HepG2 (cell line): ENCODE results near the gene DNAJC11. TPM values are rescaled to one million over a fixed set of nuclear protein-coding genes. Genes with fewer than 3 reads are reported as not detected.

Experiments
- ATAC-seq: fragments of 200-7000 bp; cut with Tn5 transposase; 3 replicates; pipeline ENCODE4 v1.9.1; 2020; ENCODE audit warnings: mild to moderate bottlenecking, moderate library complexity
- BruUV-seq: library from RNA; stranded (reverse); fragments of 400-500 nt; replicated peaks from 2 replicates; lab custom pipeline; 2021; lab: Mats Ljungman, UMichigan
- CTCF ChIA-PET: fragments of 300-600 bp; formaldehyde crosslinking; extraction: SDS; loops from one replicate; lab custom pipeline; 2021; ENCODE audit warnings: low total read pairs, inconsistent platforms, low intra/inter-chr PET ratio; lab: Yijun Ruan, JAX
- POLR2A ChIA-PET: fragments of 350-600 bp; sonication (Branson Sonifier 250); formaldehyde crosslinking; loops from one replicate; lab custom pipeline; 2020; ENCODE audit warnings: antibody characterized with exemption, inconsistent platforms; lab: Yijun Ruan, JAX
- DNase-seq: peaks from one replicate; pipeline ENCODE4 v3.0.0-alpha.2; 2015; ENCODE audit warnings: low spot score
- FAIRE-seq: peaks from 3 replicates; lab custom pipeline; 2011; peaks lifted over from hg19 to GRCh38; lab: Jason Lieb, UNC
- H2AFZ ChIP-seq: one replicate; pipeline ENCODE4 v1.6.1; 2011; ENCODE audit warnings: low read length, inconsistent platforms
- H3K27ac ChIP-seq: fragments of 300-600 bp; 3 replicates; pipeline ENCODE4 v1.8.0; 2011; ENCODE audit warnings: mixed run types, mild to moderate bottlenecking, mixed read lengths, low read length, inconsistent platforms; ENCODE audit not compliant: insufficient read depth; ENCODE audit errors: extremely low read length
- H3K27me3 ChIP-seq, 2 experiments: fragments of 200-600 bp in 1 of 2; 2 replicates in 1 of 2; 3 replicates in 1 of 2; pipeline versions ENCODE4 v1.6.0 to v1.8.0; 2011; ENCODE audit warnings: low read length in 2 of 2, mild to moderate bottlenecking in 2 of 2, moderate library complexity in 2 of 2, inconsistent platforms in 1 of 2; ENCODE audit not compliant: insufficient read depth in 2 of 2, control insufficient read depth in 1 of 2
- H3K36me3 ChIP-seq, 2 experiments: fragments of 200-600 bp in 1 of 2; replicated peaks in 1 of 2; 2 replicates in 1 of 2; 3 replicates in 1 of 2; pipeline versions ENCODE4 v1.5.1 to v1.8.0; 2011; ENCODE audit warnings: low read length in 2 of 2, inconsistent platforms in 1 of 2; ENCODE audit not compliant: insufficient read depth in 2 of 2, control insufficient read depth in 1 of 2
- H3K4me1 ChIP-seq: 2 replicates; pipeline ENCODE4 v1.5.1; 2012; ENCODE audit warnings: low read length, inconsistent platforms; ENCODE audit not compliant: insufficient read depth
- H3K4me2 ChIP-seq: 2 replicates; pipeline ENCODE4 v1.6.0; 2011; ENCODE audit warnings: low read depth, low read length, inconsistent platforms
- H3K4me3 ChIP-seq, 3 experiments: fragments of 200-600 bp in 1 of 3; sonication (generic), shearing (Covaris generic) in 1 of 3; replicated peaks in 1 of 3; 2 replicates each; pipeline ENCODE4 v1.5.1; 2011 to 2016; ENCODE audit warnings: low read length in 3 of 3, inconsistent platforms in 2 of 3, low read depth in 2 of 3, mild to moderate bottlenecking in 2 of 3, control low read depth in 1 of 3, mixed read lengths in 1 of 3; ENCODE audit not compliant: insufficient read depth in 1 of 3
- H3K79me2 ChIP-seq: one replicate; pipeline ENCODE4 v1.6.1; 2011; ENCODE audit warnings: low read length, inconsistent platforms; ENCODE audit not compliant: insufficient read depth
- H3K9ac ChIP-seq: 2 replicates; pipeline ENCODE4 v1.6.0; 2011; ENCODE audit warnings: mild to moderate bottlenecking, low read depth, low read length, inconsistent platforms; ENCODE audit not compliant: insufficient read depth
- H3K9me3 ChIP-seq: 2 replicates; pipeline ENCODE4 v1.5.1; 2012; ENCODE audit warnings: mild to moderate bottlenecking, low read length
- H4K20me1 ChIP-seq: 2 replicates; pipeline ENCODE4 v1.6.0; 2011; ENCODE audit warnings: inconsistent platforms, mild to moderate bottlenecking, low read length, moderate library complexity; ENCODE audit not compliant: insufficient read depth
- CREM ChIP-seq, 2 experiments: sonication (generic) in 1 of 2; formaldehyde crosslinking in 1 of 2; IDR thresholded peaks; 2 replicates each; pipeline versions ENCODE4 v1.4.0 to v1.6.1; 2016 to 2020; ENCODE audit warnings: antibody characterized with exemption in 1 of 2, mild to moderate bottlenecking in 1 of 2, missing genetic modification reagents in 1 of 2
- GATA4 ChIP-seq: sonication (generic); IDR thresholded peaks from 2 replicates; pipeline ENCODE4 v1.6.1; 2016; ENCODE audit warnings: antibody characterized with exemption, low read depth, borderline replicate concordance
- GATAD2A ChIP-seq: IDR thresholded peaks from 2 replicates; pipeline ENCODE4 v1.6.1; 2016
- IRF2 ChIP-seq: IDR thresholded peaks from 2 replicates; pipeline ENCODE4 v1.6.1; 2018; ENCODE audit warnings: missing genetic modification reagents, missing compliant biosample characterization
- MYNN ChIP-seq: sonication (generic); formaldehyde crosslinking; IDR thresholded peaks from 2 replicates; pipeline ENCODE4 v1.4.0; 2020; ENCODE audit warnings: mild to moderate bottlenecking, low read depth, missing genetic modification reagents
- RNF2 ChIP-seq: fragments of 450-650 bp; conservative IDR thresholded peaks from 2 replicates; pipeline ENCODE4 v1.6.1; 2016; ENCODE audit warnings: low read depth
- ZFP41 ChIP-seq: sonication (generic); formaldehyde crosslinking; IDR thresholded peaks from 2 replicates; pipeline ENCODE4 v1.4.0; 2020; ENCODE audit warnings: mild to moderate bottlenecking, missing genetic modification reagents, borderline replicate concordance
- ZFP62 ChIP-seq: sonication (generic); formaldehyde crosslinking; IDR thresholded peaks from 2 replicates; pipeline ENCODE4 v1.4.0; 2020; ENCODE audit warnings: missing genetic modification reagents
- ZNF10 ChIP-seq: sonication (generic); formaldehyde crosslinking; IDR thresholded peaks from 2 replicates; pipeline ENCODE4 v1.4.0; 2020; ENCODE audit warnings: mild to moderate bottlenecking, low read depth, missing genetic modification reagents, borderline replicate concordance
- ZNF12 ChIP-seq: sonication (generic); formaldehyde crosslinking; IDR thresholded peaks from 2 replicates; pipeline ENCODE4 v1.5.0; 2020; ENCODE audit warnings: missing genetic modification reagents
- ZNF205 ChIP-seq: IDR thresholded peaks from 2 replicates; pipeline ENCODE4 v1.6.1; 2018; ENCODE audit warnings: missing biosample characterization, missing genetic modification reagents
- ZNF879 ChIP-seq: sonication (generic); formaldehyde crosslinking; IDR thresholded peaks from 2 replicates; pipeline ENCODE4 v1.8.1; 2023; ENCODE audit warnings: missing genetic modification reagents
- WGBS: methylation state at CpG from one replicate; pipeline ENCODE4 v1.1.6; 2017; ENCODE audit warnings: low lambda C conversion rate; 5-methylcytosine and 5-hydroxymethylcytosine counted together
- in situ Hi-C: cut with HindIII; loops from 2 replicates; pipeline ENCODE4 v1.10.0; 2017; ENCODE audit warnings: low pct_unique_long_range_greater_than_20kb; ENCODE audit not compliant: extremely low pct_ligation_motif_present
- intact Hi-C: fragments of 100-400 bp; cut with micrococcal nuclease; formaldehyde crosslinking; loops from one replicate; pipeline ENCODE4 v1.10.0; 2022; ENCODE audit not compliant: unreplicated experiment
- polyA plus RNA-seq, 8 experiments: library from polyadenylated mRNA; depleted of rRNA in 3 of 8; stranded (reverse) in 7 of 8; unstranded in 1 of 8; fragments of >200 nt; fragmentation: Illumina TruSeq in 4 of 8; extraction: Trizol in 4 of 8; gene quantifications; 2 replicates each; pipeline versions ENCODE4 v1.2.1 to v1.2.3, GENCODE V29; 2011 to 2016; ENCODE audit warnings: low read depth in 4 of 8, missing spikeins in 1 of 8, mixed read lengths in 1 of 8; ENCODE audit not compliant: insufficient read depth in 1 of 8
- total RNA-seq, 5 experiments: library from RNA; depleted of rRNA; stranded (reverse); fragments of >200 nt; fragmentation: Illumina TruSeq; extraction: Trizol; gene quantifications; 2 replicates each; pipeline ENCODE4 v1.2.3, GENCODE V29; 2016; ENCODE audit warnings: low read depth in 1 of 5
- TF ChIP-seq, protein P1 (sequence below): sonication (generic); formaldehyde crosslinking; IDR thresholded peaks from 2 replicates; pipeline ENCODE4 v1.9.0; 2021; ENCODE audit warnings: missing genetic modification reagents, mild to moderate bottlenecking, borderline replicate concordance
- TF ChIP-seq, protein P2 (sequence below): sonication (generic); formaldehyde crosslinking; IDR thresholded peaks from 2 replicates; pipeline ENCODE4 v1.5.1; 2020; ENCODE audit warnings: missing genetic modification reagents, mild to moderate bottlenecking, borderline replicate concordance
- TF ChIP-seq, protein P3 (sequence below): IDR thresholded peaks from 2 replicates; pipeline ENCODE4 v1.6.1; 2016; ENCODE audit warnings: missing genetic modification reagents, missing compliant biosample characterization
- TF ChIP-seq, protein P4 (sequence below): sonication (generic); formaldehyde crosslinking; IDR thresholded peaks from 2 replicates; pipeline ENCODE4 v1.5.1; 2020; ENCODE audit warnings: missing genetic modification reagents, mild to moderate bottlenecking, borderline replicate concordance

DNAJC11 gene
- total and polyA plus RNA-seq, 2 of the 13 experiments (the other 11 are each of a cell fraction or from before 2014, with no cell fraction given): 25.1 to 47.6 TPM

DNA sequence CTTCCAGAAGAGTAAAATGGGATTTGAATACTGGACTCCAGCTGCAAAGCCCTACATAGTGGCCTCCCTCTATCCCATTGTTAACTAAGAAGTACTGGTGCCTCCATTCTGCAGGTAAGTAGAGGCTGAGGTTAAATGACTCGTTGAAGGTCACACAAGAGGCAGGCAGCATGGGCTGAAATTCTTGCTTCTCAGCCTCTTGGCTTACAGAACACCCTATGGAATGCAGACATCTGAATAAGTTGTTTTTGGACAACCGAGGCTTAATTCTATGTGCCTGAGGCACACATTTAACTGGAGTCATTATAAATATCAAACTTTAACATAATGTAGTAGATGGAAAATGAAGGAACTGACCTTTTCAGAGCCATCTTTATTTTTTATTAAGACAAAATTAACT, 5.7 kb downstream of the DNAJC11 start (continued):
- TF ChIP-seq CREM (IDR thresholded peaks at IDR 0.05) (no peak), CREM (CRISPR knock-in tag; IDR thresholded peaks at IDR 0.05) (no peak), ZNF205 (CRISPR knock-in tag) (no peak), ZNF10 (no peak), RNF2 (no peak), GATAD2A (CRISPR knock-in tag) (no peak), MYNN (CRISPR knock-in tag) (no peak)
- TF ChIP-seq, protein P1, sequence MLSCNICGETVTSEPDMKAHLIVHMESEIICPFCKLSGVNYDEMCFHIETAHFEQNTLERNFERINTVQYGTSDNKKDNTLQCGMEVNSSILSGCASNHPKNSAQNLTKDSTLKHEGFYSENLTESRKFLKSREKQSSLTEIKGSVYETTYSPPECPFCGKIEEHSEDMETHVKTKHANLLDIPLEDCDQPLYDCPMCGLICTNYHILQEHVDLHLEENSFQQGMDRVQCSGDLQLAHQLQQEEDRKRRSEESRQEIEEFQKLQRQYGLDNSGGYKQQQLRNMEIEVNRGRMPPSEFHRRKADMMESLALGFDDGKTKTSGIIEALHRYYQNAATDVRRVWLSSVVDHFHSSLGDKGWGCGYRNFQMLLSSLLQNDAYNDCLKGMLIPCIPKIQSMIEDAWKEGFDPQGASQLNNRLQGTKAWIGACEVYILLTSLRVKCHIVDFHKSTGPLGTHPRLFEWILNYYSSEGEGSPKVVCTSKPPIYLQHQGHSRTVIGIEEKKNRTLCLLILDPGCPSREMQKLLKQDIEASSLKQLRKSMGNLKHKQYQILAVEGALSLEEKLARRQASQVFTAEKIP (CRISPR knock-in tag): no peak

DNA sequence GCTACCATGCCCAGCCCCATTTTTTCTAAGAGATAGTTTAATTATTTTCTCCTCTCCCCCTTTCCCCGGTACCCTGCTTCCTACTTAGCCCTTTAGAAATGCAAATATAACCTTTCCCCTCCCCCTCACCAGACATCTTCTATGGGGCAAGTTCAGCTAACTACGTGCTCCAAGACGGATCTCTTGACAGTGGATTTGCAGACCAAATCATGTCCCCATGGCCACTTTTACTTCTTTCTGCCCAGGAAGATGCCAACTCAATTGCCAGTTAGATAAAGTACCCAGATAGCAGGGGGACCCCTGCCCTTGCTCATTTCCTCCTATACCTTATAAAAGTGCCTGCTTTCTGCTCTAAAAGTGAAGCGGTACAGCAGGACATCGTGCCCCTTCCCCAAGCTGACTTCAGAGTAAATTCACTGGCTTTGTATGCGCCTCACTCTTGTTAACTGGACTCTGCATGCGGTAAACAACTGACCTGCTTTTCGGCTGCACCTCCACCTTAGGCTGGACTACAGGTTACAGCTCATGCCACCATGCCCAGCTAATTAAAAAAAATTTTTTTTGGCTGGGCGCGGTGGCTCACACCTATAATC, 7.4 kb downstream of the DNAJC11 start:
- in situ Hi-C loops: no loop called here
- H3K36me3 ChIP-seq: peaks cover 2 to 24% of the 10 kb centered on the region in 2 experiments; a peak in 3 of 5 replicates
- no peak overlapping the region for H3K9ac ChIP-seq
- no peaks in the 10 kb centered on the region; the same call in 1 of the 2 replicates for H4K20me1 ChIP-seq
- H3K4me3 ChIP-seq: no peak overlapping the region
- no peak for DNase-seq
- intact Hi-C loops: no loop called here
- FAIRE-seq: no peak
- BruUV-seq: no TSS peak
- H3K79me2 ChIP-seq: peaks cover 54% of the 10 kb centered on the region
- ChIA-PET CTCF (no interaction called here), POLR2A (no interaction called here)
- TF ChIP-seq, protein P2, sequence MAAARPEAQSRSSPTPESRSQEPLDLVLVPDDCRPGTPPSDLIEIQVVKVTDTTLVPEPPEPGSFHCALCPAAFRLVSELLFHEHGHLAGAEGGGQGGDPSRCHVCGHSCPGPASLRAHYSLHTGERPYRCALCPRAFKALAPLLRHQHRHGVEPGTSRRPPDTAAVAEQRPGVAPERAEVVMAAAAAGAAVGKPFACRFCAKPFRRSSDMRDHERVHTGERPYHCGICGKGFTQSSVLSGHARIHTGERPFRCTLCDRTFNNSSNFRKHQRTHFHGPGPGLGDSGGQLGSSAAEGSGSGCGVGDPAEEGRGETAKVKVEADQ (CRISPR knock-in tag): no peak
- no peak for TF ChIP-seq GATA4
- TF ChIP-seq, protein P3, sequence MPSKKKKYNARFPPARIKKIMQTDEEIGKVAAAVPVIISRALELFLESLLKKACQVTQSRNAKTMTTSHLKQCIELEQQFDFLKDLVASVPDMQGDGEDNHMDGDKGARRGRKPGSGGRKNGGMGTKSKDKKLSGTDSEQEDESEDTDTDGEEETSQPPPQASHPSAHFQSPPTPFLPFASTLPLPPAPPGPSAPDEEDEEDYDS (CRISPR knock-in tag): no peak
- TF ChIP-seq ZNF879 (CRISPR knock-in tag): no peak
- TF ChIP-seq ZFP41 (CRISPR knock-in tag): no peak
- TF ChIP-seq ZFP62 (CRISPR knock-in tag): no peak
- no peak for TF ChIP-seq ZNF12
- TF ChIP-seq, protein P4, sequence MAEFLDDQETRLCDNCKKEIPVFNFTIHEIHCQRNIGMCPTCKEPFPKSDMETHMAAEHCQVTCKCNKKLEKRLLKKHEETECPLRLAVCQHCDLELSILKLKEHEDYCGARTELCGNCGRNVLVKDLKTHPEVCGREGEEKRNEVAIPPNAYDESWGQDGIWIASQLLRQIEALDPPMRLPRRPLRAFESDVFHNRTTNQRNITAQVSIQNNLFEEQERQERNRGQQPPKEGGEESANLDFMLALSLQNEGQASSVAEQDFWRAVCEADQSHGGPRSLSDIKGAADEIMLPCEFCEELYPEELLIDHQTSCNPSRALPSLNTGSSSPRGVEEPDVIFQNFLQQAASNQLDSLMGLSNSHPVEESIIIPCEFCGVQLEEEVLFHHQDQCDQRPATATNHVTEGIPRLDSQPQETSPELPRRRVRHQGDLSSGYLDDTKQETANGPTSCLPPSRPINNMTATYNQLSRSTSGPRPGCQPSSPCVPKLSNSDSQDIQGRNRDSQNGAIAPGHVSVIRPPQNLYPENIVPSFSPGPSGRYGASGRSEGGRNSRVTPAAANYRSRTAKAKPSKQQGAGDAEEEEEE (CRISPR knock-in tag): no peak
- no peak for TF ChIP-seq IRF2 (CRISPR knock-in tag)
- H3K4me2 ChIP-seq: no peak overlapping the region
- H3K27ac ChIP-seq: no peak overlapping the region
- no peaks in the 10 kb centered on the region for H3K27me3 ChIP-seq
- H2AFZ ChIP-seq: no peak overlapping the region
- no peak for ATAC-seq
- no peaks in the 10 kb centered on the region for H3K9me3 ChIP-seq
- peaks cover 6% of the 10 kb centered on the region for H3K4me1 ChIP-seq
- 97% methylated on average over 10 of the region's 10 CpGs for WGBS
